ENCODE data around the gene ALG8. TPM values are rescaled to one million over a fixed set of nuclear protein-coding genes. Genes with fewer than 3 reads are reported as not detected.
A peak's percentile ranks its signal among the peaks of the same experiment; 100 is the strongest.

The ALG8 gene
- total RNA-seq, 1 donor from 2014 or later = 117 TPM

- Mint-ChIP-seq H3K4me1 (peaks cover 9% of the 10 kb centered on the region), H3K27me3 (ENCODE audit: insufficient read depth, low read depth) (no peaks in the 10 kb centered on the region), H3K36me3 (no peaks in the 10 kb centered on the region), H3K9me3 (no peaks in the 10 kb centered on the region), H3K4me3 (no peak overlapping the region), H3K27ac (no peak overlapping the region)
- Histone ChIP-seq H3K4me1 (peaks cover 3% of the 10 kb centered on the region), H4K20me1 (ENCODE audit: low read depth) (peaks cover 5% of the 10 kb centered on the region), H3K27ac (no peak overlapping the region), H3K9ac (no peak overlapping the region), H2AFZ (replicated peaks) (no peak overlapping the region), H3K27me3 (no peaks in the 10 kb centered on the region), H3K4me2 (no peak overlapping the region), H3F3A (ENCODE audit: low read depth) (no peaks in the 10 kb centered on the region), H3K79me2 (ENCODE audit: low read depth) (peaks cover 16% of the 10 kb centered on the region), H3K9me3 (ENCODE audit: low read depth) (no peaks in the 10 kb centered on the region), H3K4me3 (no peak overlapping the region), H3K36me3 (no peaks in the 10 kb centered on the region)
- no peak for DNase-seq (ENCODE audit: low spot score)
- TF ChIP-seq EZH2 (IDR thresholded peaks at IDR 0.05) (no peak), EZH2phosphoT487 (IDR thresholded peaks at IDR 0.05) (no peak), CTCF (IDR thresholded peaks at IDR 0.05) (no peak)
Observed at GRCh38 chr11:78083021-78083420, 56.4 kb downstream of the ALG8 start.

- Histone ChIP-seq H3K27ac (no peak overlapping the region), H3K36me3 (no peaks in the 10 kb centered on the region), H3K4me3 (no peak overlapping the region), H3K4me1 (peaks cover 3% of the 10 kb centered on the region), H3K79me2 (ENCODE audit: low read depth) (peaks cover 25% of the 10 kb centered on the region), H2AFZ (replicated peaks) (no peak overlapping the region), H3K27me3 (no peaks in the 10 kb centered on the region), H3K9me3 (ENCODE audit: low read depth) (no peaks in the 10 kb centered on the region), H4K20me1 (ENCODE audit: low read depth) (peaks cover 14% of the 10 kb centered on the region), H3F3A (ENCODE audit: low read depth) (no peaks in the 10 kb centered on the region), H3K9ac (no peak overlapping the region), H3K4me2 (no peak overlapping the region)
- Mint-ChIP-seq H3K27me3 (ENCODE audit: insufficient read depth, low read depth) (no peaks in the 10 kb centered on the region), H3K36me3 (no peaks in the 10 kb centered on the region), H3K4me3 (no peak overlapping the region), H3K4me1 (peaks cover 14% of the 10 kb centered on the region), H3K27ac (no peak overlapping the region), H3K9me3 (no peaks in the 10 kb centered on the region)
- TF ChIP-seq EZH2 (IDR thresholded peaks at IDR 0.05) (no peak), CTCF (IDR thresholded peaks at IDR 0.05) (no peak), EZH2phosphoT487 (IDR thresholded peaks at IDR 0.05) (no peak)
- DNase-seq (ENCODE audit: low spot score) = no peak
Observed at GRCh38 chr11:78082146-78082545, 57.3 kb downstream of the ALG8 start.

- TF ChIP-seq EZH2phosphoT487 (IDR thresholded peaks at IDR 0.05) (no peak), EZH2 (IDR thresholded peaks at IDR 0.05) (no peak), CTCF (IDR thresholded peaks at IDR 0.05) (no peak)
- H3K4me2 ChIP-seq = no peak overlapping the region
- Mint-ChIP-seq H3K4me3 (peak overlapping the region; percentile 94), H3K4me1 (peaks cover 16% of the 10 kb centered on the region), H3K27ac (no peak overlapping the region), H3K36me3 (peaks cover 3% of the 10 kb centered on the region), H3K9me3 (no peaks in the 10 kb centered on the region), H3K27me3 (ENCODE audit: insufficient read depth, low read depth) (no peaks in the 10 kb centered on the region)
- no peak for DNase-seq (ENCODE audit: low spot score)
- no peak overlapping the region for H3K27ac ChIP-seq
- H4K20me1 ChIP-seq (ENCODE audit: low read depth) = peaks cover 20% of the 10 kb centered on the region
- no peaks in the 10 kb centered on the region for H3K27me3 ChIP-seq
- H3K36me3 ChIP-seq = no peaks in the 10 kb centered on the region
- no peaks in the 10 kb centered on the region for H3F3A ChIP-seq (ENCODE audit: low read depth)
- H3K9ac ChIP-seq = no peak overlapping the region
- H3K79me2 ChIP-seq (ENCODE audit: low read depth) = peaks cover 30% of the 10 kb centered on the region
- peaks cover 3% of the 10 kb centered on the region for H3K4me1 ChIP-seq
- H3K4me3 ChIP-seq = no peak overlapping the region
- no peak overlapping the region for H2AFZ ChIP-seq (replicated peaks)
- H3K9me3 ChIP-seq (ENCODE audit: low read depth) = no peaks in the 10 kb centered on the region
Observed at GRCh38 chr11:78081583-78081982, 57.8 kb downstream of the ALG8 start.
